Mesendoderm (in vitro differentiated cells): Measurements from ENCODE around the gene SREBF2.

ENCODE experiments used
- DNase-seq: peaks from one replicate; pipeline ENCODE4 v3.0.0; 2013
- H2AK5ac ChIP-seq: 2 replicates; pipeline ENCODE4 v1.6.1; 2013; ENCODE audit warnings: low read length, inconsistent platforms
- H2BK120ac ChIP-seq: 2 replicates; pipeline ENCODE4 v1.6.1; 2013; ENCODE audit warnings: low read depth, mild to moderate bottlenecking, low read length, moderate library complexity, mixed read lengths
- H2BK15ac ChIP-seq: replicated peaks from 2 replicates; pipeline ENCODE4 v1.6.1; 2013; ENCODE audit warnings: low read depth, mild to moderate bottlenecking, moderate library complexity
- H2BK5ac ChIP-seq: 2 replicates; pipeline ENCODE4 v1.6.1; 2013; ENCODE audit warnings: low read length, inconsistent platforms
- H3K18ac ChIP-seq: 2 replicates; pipeline ENCODE4 v1.6.1; 2013; ENCODE audit warnings: mild to moderate bottlenecking, low read length, mixed read lengths
- H3K23ac ChIP-seq: one replicate; pipeline ENCODE4 v1.6.1; 2013; ENCODE audit warnings: low read length
- H3K27ac ChIP-seq: 2 replicates; pipeline ENCODE4 v1.5.1; 2013; ENCODE audit warnings: low read depth, mild to moderate bottlenecking, inconsistent platforms, low read length, moderate library complexity
- H3K27me3 ChIP-seq: 2 replicates; pipeline ENCODE4 v1.6.1; 2013; ENCODE audit warnings: low read length, control low read depth, mild to moderate bottlenecking, inconsistent platforms; ENCODE audit not compliant: insufficient read depth, poor library complexity
- H3K36me3 ChIP-seq: 2 replicates; pipeline ENCODE4 v1.6.1; 2013; ENCODE audit warnings: low read length, inconsistent platforms; ENCODE audit not compliant: control insufficient read depth, insufficient read depth
- H3K4ac ChIP-seq: one replicate; pipeline ENCODE4 v1.6.1; 2013; ENCODE audit warnings: low read depth, mild to moderate bottlenecking, low read length, moderate library complexity
- H3K4me1 ChIP-seq: 2 replicates; pipeline ENCODE4 v1.6.1; 2013; ENCODE audit warnings: low read depth, low read length, inconsistent platforms; ENCODE audit not compliant: control insufficient read depth
- H3K4me2 ChIP-seq: 2 replicates; pipeline ENCODE4 v1.6.1; 2013; ENCODE audit warnings: low read length
- H3K4me3 ChIP-seq: 2 replicates; pipeline ENCODE4 v1.5.1; 2013; ENCODE audit warnings: mild to moderate bottlenecking, low read length
- H3K56ac ChIP-seq: one replicate; pipeline ENCODE4 v1.6.1; 2013; ENCODE audit warnings: low read length
- H3K79me1 ChIP-seq: 2 replicates; pipeline ENCODE4 v1.6.1; 2013; ENCODE audit warnings: low read length, inconsistent platforms
- H3K79me2 ChIP-seq: 2 replicates; pipeline ENCODE4 v1.6.1; 2013; ENCODE audit warnings: mild to moderate bottlenecking, low read length; ENCODE audit not compliant: control insufficient read depth, insufficient read depth
- H3K9ac ChIP-seq: 2 replicates; pipeline ENCODE4 v1.6.1; 2013; ENCODE audit warnings: low read length, inconsistent platforms
- H4K5ac ChIP-seq: one replicate; pipeline ENCODE4 v1.6.1; 2013; ENCODE audit warnings: low read length
- H4K8ac ChIP-seq: one replicate; pipeline ENCODE4 v1.6.1; 2013; ENCODE audit warnings: low read depth, mild to moderate bottlenecking, control low read depth, low read length, moderate library complexity
- WGBS: extraction: QIAGEN DNeasy Blood & Tissue Kit; methylation state at CpG from one replicate; pipeline ENCODE4 v1.1.7; 2013; ENCODE audit warnings: low lambda C conversion rate, missing lambda C conversion rate; ENCODE audit not compliant: insufficient coverage; ENCODE audit errors: extremely low coverage; 5-methylcytosine and 5-hydroxymethylcytosine counted together

SREBF2 gene

DNA sequence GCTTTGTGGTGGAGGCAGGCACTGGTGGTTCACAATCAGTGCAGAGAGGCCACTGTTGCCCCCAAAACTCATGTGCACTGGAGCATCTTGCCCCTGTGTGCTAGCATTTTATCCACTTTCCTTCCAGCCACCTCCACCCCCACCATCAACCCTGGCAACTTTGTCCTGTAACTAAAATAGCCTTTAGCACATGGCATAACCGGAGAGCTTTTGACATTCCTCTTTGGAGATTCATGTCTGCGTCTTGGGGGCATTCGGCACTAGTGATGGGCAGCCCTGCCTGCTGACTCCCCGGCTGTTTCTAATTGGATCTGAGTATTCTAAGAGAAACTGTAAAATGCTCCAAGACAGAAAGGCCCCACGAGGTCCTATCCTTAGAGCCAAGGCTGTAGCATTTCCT is 66.2 kb downstream of the SREBF2 start:
- DNase-seq: no peak
- Histone ChIP-seq H3K27me3 (no peaks in the 10 kb centered on the region), H3K4ac (no peak overlapping the region), H2BK5ac (no peak overlapping the region), H3K27ac (no peak overlapping the region), H3K23ac (no peak overlapping the region), H2BK15ac (no peak overlapping the region), H3K4me3 (no peak overlapping the region), H3K4me2 (no peak overlapping the region), H3K4me1 (no peaks in the 10 kb centered on the region), H3K79me1 (no peaks in the 10 kb centered on the region), H3K9ac (no peak overlapping the region), H3K18ac (no peak overlapping the region), H4K5ac (no peak overlapping the region), H4K8ac (no peak overlapping the region), H3K56ac (no peak overlapping the region), H3K36me3 (peaks cover 26% of the 10 kb centered on the region), H2AK5ac (no peak overlapping the region), H3K79me2 (no peaks in the 10 kb centered on the region), H2BK120ac (no peak overlapping the region)
- no CpG with 5 or more reads among the region's 5 CpGs for WGBS

DNA sequence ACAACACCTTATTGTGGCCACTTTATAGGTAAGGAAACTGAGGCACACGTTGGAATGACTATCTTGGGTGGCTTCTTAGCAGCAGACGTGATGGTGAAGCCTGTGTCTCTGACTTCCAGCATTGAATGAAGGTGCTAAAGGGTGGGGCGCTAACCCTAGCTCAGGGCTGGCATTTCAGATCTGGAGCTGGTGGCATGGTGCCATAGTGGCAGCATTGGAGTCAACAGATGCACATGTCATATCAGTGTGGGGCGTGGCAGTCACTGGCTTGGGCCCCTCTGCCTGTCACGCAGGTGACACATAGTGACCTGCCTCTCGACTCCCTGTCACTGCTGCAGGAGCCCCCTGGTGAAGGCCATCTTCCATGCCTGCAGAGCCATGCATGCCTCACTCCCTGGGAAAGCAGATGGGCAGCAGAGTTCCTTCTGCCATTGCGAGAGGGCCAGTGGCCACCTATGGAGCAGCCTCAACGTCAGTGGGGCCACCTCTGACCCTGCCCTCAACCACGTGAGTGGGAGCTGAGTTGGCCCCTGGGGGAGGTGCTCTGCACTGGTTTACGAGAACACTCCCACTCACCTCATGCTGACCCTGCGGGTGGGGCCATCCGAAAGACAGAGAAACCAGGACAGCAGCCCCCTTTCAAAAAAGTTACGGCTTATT is 67.2 kb downstream of the SREBF2 start:
- Histone ChIP-seq H3K23ac (no peak overlapping the region), H3K4me2 (no peak overlapping the region), H3K4ac (no peak overlapping the region), H3K4me1 (no peaks in the 10 kb centered on the region), H2BK120ac (no peak overlapping the region), H3K27me3 (no peaks in the 10 kb centered on the region), H3K4me3 (no peak overlapping the region), H4K5ac (no peak overlapping the region), H3K56ac (no peak overlapping the region), H2BK5ac (no peak overlapping the region), H3K36me3 (peaks cover 28% of the 10 kb centered on the region), H4K8ac (no peak overlapping the region), H2BK15ac (no peak overlapping the region), H3K9ac (no peak overlapping the region), H2AK5ac (no peak overlapping the region), H3K18ac (no peak overlapping the region), H3K79me2 (no peaks in the 10 kb centered on the region), H3K27ac (no peak overlapping the region), H3K79me1 (no peaks in the 10 kb centered on the region)
- DNase-seq: no peak
- no CpG with 5 or more reads among the region's 13 CpGs for WGBS

DNA sequence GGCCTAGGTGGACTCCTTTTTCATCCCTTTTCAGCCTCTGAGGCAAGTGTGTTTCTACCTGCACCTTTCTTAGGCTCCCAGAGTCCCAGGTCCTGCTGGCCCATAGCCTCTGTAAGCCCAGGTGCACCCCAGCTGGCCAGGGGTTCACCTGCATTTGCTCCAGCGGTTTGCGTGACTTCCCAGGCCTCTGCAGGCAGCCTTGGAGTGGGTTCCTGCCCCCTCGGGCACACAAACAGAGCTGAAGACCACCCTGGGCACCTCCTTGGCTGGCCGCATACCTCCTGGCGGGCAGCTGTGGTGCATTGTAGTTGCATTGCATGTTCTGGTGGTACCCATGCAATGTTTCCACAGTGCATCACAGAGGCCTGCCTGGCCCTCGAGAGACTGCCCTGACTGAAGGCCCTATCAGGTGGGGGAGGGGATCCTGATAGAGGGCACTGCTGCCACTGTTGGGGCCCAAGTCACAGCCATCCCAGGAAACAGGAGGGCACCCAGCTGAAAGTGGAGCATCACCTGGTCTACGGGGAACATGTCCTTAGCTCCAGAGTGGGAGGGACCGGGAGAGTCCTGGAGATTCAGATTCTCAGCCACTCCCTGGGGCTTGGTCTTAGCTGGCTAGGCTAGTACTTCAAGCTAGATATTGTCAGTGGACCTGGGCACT is 67.9 kb downstream of the SREBF2 start:
- Histone ChIP-seq H3K4ac (no peak overlapping the region), H3K9ac (no peak overlapping the region), H2BK5ac (no peak overlapping the region), H3K4me3 (no peak overlapping the region), H4K5ac (no peak overlapping the region), H3K79me2 (no peaks in the 10 kb centered on the region), H4K8ac (no peak overlapping the region), H3K4me1 (no peaks in the 10 kb centered on the region), H2AK5ac (no peak overlapping the region), H2BK15ac (no peak overlapping the region), H3K27ac (no peak overlapping the region), H3K56ac (no peak overlapping the region), H3K79me1 (no peaks in the 10 kb centered on the region), H3K36me3 (peaks cover 28% of the 10 kb centered on the region), H3K23ac (no peak overlapping the region), H3K18ac (no peak overlapping the region), H2BK120ac (no peak overlapping the region), H3K4me2 (no peak overlapping the region), H3K27me3 (no peaks in the 10 kb centered on the region)
- DNase-seq: no peak
- no CpG with 5 or more reads among the region's 8 CpGs for WGBS

DNA sequence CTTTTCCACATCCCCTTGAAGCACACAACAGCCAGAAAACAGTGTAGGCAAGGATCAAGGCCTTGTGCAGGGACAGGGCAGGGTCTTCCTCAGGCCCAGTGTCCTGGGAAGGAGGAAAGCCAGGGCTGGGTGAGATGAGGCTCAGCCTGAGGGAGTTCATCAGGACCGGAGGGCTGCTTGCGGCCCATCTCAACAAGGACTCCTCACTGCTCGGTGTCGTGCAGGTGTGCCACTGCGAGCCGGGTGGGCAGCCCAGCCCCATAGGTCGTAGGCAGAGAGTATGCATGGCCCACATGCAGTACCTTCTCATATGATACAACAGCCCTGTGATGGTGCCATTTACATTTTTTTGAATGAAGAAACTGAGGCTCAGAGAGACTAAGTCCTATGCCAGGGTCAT is 69.1 kb downstream of the SREBF2 start:
- no peaks in the 10 kb centered on the region for H3K79me1 ChIP-seq
- no peak overlapping the region for H2BK15ac ChIP-seq
- H2BK5ac ChIP-seq: no peak overlapping the region
- H3K27me3 ChIP-seq: no peaks in the 10 kb centered on the region
- no peak overlapping the region for H3K9ac ChIP-seq
- peaks cover 25% of the 10 kb centered on the region for H3K36me3 ChIP-seq
- no peak overlapping the region for H3K27ac ChIP-seq
- no peak overlapping the region for H3K56ac ChIP-seq
- H2BK120ac ChIP-seq: no peak overlapping the region
- H3K4ac ChIP-seq: no peak overlapping the region
- no peak overlapping the region for H3K18ac ChIP-seq
- no peak overlapping the region for H3K4me3 ChIP-seq
- WGBS: no CpG with 5 or more reads among the region's 7 CpGs
- no peak overlapping the region for H4K5ac ChIP-seq
- H3K23ac ChIP-seq: no peak overlapping the region
- no peak overlapping the region for H4K8ac ChIP-seq
- no peak for DNase-seq
- H3K4me1 ChIP-seq: no peaks in the 10 kb centered on the region
- H3K79me2 ChIP-seq: no peaks in the 10 kb centered on the region
- H3K4me2 ChIP-seq: no peak overlapping the region
- no peak overlapping the region for H2AK5ac ChIP-seq

DNA sequence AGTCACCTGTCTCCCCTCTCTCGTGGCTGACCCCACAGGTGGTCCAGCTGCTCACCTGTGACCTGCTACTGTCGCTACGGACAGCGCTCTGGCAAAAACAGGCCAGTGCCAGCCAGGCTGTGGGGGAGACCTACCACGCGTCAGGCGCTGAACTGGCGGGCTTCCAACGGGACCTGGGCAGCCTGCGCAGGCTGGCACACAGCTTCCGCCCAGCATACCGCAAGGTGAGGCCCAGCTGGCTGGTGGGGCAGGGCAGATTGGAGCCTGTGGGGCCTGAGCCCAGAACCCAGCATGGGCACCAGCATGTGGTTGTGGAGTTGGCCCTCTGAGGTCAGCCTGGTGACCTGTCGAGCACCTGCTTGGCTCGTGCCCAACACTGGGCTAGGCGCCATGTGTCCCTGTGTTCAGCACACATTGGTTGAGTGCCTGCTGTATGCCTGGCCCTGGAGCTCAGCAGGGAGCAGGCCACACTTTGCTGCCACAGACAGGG is 70.1 kb downstream of the SREBF2 start:
- H2BK15ac ChIP-seq: no peak overlapping the region
- no peak overlapping the region for H3K27ac ChIP-seq
- H4K5ac ChIP-seq: no peak overlapping the region
- DNase-seq: no peak
- H3K18ac ChIP-seq: no peak overlapping the region
- no peaks in the 10 kb centered on the region for H3K79me2 ChIP-seq
- H3K4me1 ChIP-seq: no peaks in the 10 kb centered on the region
- H2AK5ac ChIP-seq: no peak overlapping the region
- H3K27me3 ChIP-seq: no peaks in the 10 kb centered on the region
- H3K79me1 ChIP-seq: no peaks in the 10 kb centered on the region
- no peak overlapping the region for H3K4me2 ChIP-seq
- H3K9ac ChIP-seq: no peak overlapping the region
- no peak overlapping the region for H2BK120ac ChIP-seq
- H3K4me3 ChIP-seq: no peak overlapping the region
- H3K36me3 ChIP-seq: peaks cover 22% of the 10 kb centered on the region
- H3K4ac ChIP-seq: no peak overlapping the region
- H2BK5ac ChIP-seq: no peak overlapping the region
- no peak overlapping the region for H3K23ac ChIP-seq
- no peak overlapping the region for H4K8ac ChIP-seq
- WGBS: no CpG with 5 or more reads among the region's 15 CpGs
- H3K56ac ChIP-seq: no peak overlapping the region
